Mucosa of stomach (tissue), 1 donor: Measurements from ENCODE around the gene MMP14.
"Not testable (repeated sequence)": the region's sequence is repeated elsewhere in the genome, so short reads cannot be mapped to it uniquely, and the experiment has no call there.

ENCODE experiments used
- H3K27me3 ChIP-seq: one replicate; pipeline ENCODE4 v1.7.0; 2013; ENCODE audit warnings: mild to moderate bottlenecking, low read length; ENCODE audit not compliant: control insufficient read depth, insufficient read depth
- H3K36me3 ChIP-seq: one replicate; pipeline ENCODE4 v1.7.0; 2013; ENCODE audit warnings: low read length; ENCODE audit not compliant: control insufficient read depth, insufficient read depth
- H3K4me1 ChIP-seq: one replicate; pipeline ENCODE4 v1.7.0; 2013; ENCODE audit warnings: mild to moderate bottlenecking, low read length; ENCODE audit not compliant: control insufficient read depth, insufficient read depth
- H3K4me3 ChIP-seq: one replicate; pipeline ENCODE4 v1.7.0; 2013; ENCODE audit warnings: low read length
- H3K9ac ChIP-seq: one replicate; pipeline ENCODE4 v1.7.0; 2013; ENCODE audit warnings: mild to moderate bottlenecking, low read length, moderate library complexity
- H3K9me3 ChIP-seq: one replicate; pipeline ENCODE4 v1.7.0; 2013; ENCODE audit warnings: mild to moderate bottlenecking, low read length, moderate library complexity; ENCODE audit not compliant: control insufficient read depth
- donor health status: Pancreatic carcinoma.

MMP14 gene

GRCh38 chr14:22820731-22821130, 15.7 kb upstream of the MMP14 start:
- Histone ChIP-seq H3K36me3 (no peaks in the 10 kb centered on the region), H3K4me3 (no peak overlapping the region), H3K27me3 (no peaks in the 10 kb centered on the region), H3K9me3 (no peaks in the 10 kb centered on the region), H3K4me1 (peaks cover 62% of the 10 kb centered on the region), H3K9ac (peak overlapping the region; percentile 84)

- Histone ChIP-seq H3K27me3 (no peaks in the 10 kb centered on the region), H3K4me3 (no peak overlapping the region), H3K9ac (peak overlapping the region; percentile 84), H3K4me1 (peaks cover 59% of the 10 kb centered on the region), H3K36me3 (no peaks in the 10 kb centered on the region), H3K9me3 (no peaks in the 10 kb centered on the region)
Observed at GRCh38 chr14:22821193-22822015, 15.0 kb upstream of the MMP14 start.

- Histone ChIP-seq H3K4me3 (no peak overlapping the region), H3K9me3 (no peaks in the 10 kb centered on the region), H3K36me3 (no peaks in the 10 kb centered on the region), H3K9ac (peak overlapping the region; percentile 84), H3K4me1 (peaks cover 59% of the 10 kb centered on the region), H3K27me3 (no peaks in the 10 kb centered on the region)
Observed at GRCh38 chr14:22822016-22822570, 14.3 kb upstream of the MMP14 start.

GRCh38 chr14:22822571-22823098, 13.8 kb upstream of the MMP14 start:
- H3K9me3 ChIP-seq: no peaks in the 10 kb centered on the region
- H3K4me3 ChIP-seq: peak overlapping the region; percentile 21
- H3K4me1 ChIP-seq: peaks cover 57% of the 10 kb centered on the region
- peak overlapping the region; percentile 84 for H3K9ac ChIP-seq
- H3K36me3 ChIP-seq: no peaks in the 10 kb centered on the region
- no peaks in the 10 kb centered on the region for H3K27me3 ChIP-seq

- Histone ChIP-seq H3K9ac (no peak overlapping the region), H3K9me3 (no peaks in the 10 kb centered on the region), H3K36me3 (no peaks in the 10 kb centered on the region), H3K4me1 (peaks cover 40% of the 10 kb centered on the region), H3K4me3 (no peak overlapping the region), H3K27me3 (no peaks in the 10 kb centered on the region)
Observed at GRCh38 chr14:22824711-22825359, 11.6 kb upstream of the MMP14 start.

GRCh38 chr14:22829076-22829660, 7.2 kb upstream of the MMP14 start:
- peak overlapping the region; percentile 96 for H3K9ac ChIP-seq
- H3K4me3 ChIP-seq: peak overlapping the region; percentile 99
- H3K9me3 ChIP-seq, H3K27me3 ChIP-seq, H3K36me3 ChIP-seq: not testable (repeated sequence)
- peaks cover 12% of the 10 kb centered on the region for H3K4me1 ChIP-seq

GRCh38 chr14:22829661-22830442, 6.5 kb upstream of the MMP14 start, which contains the start of gene MRPL52:
MRPL52 (plus strand) TSS chr14:22829887; CDS start chr14:22829913, 26 bp downstream.
- Histone ChIP-seq H3K4me1 (peaks cover 12% of the 10 kb centered on the region), H3K36me3 (no peaks in the 10 kb centered on the region)

GRCh38 chr14:22830443-22831010, 5.9 kb upstream of the MMP14 start:
- Histone ChIP-seq H3K9me3 (no peaks in the 10 kb centered on the region), H3K4me1 (peaks cover 12% of the 10 kb centered on the region), H3K4me3 (peak overlapping the region; percentile 99), H3K9ac (peak overlapping the region; percentile 96), H3K27me3 (no peaks in the 10 kb centered on the region), H3K36me3 (no peaks in the 10 kb centered on the region)

More at GRCh38 chr14:22829661-22830442, 6.5 kb upstream of the MMP14 start, which contains the start of gene MRPL52:
- Histone ChIP-seq H3K4me3 (peak within 1 kb of the TSS; percentile 99), H3K27me3 (no peaks in the 10 kb centered on the region), H3K9me3 (no peaks in the 10 kb centered on the region), H3K9ac (peak within 1 kb of the TSS; percentile 96)

- H3K9me3 ChIP-seq: no peaks in the 10 kb centered on the region
- peaks cover 21% of the 10 kb centered on the region for H3K4me1 ChIP-seq
- H3K36me3 ChIP-seq: no peaks in the 10 kb centered on the region
- H3K4me3 ChIP-seq: no peak overlapping the region
- no peak overlapping the region for H3K9ac ChIP-seq
- no peaks in the 10 kb centered on the region for H3K27me3 ChIP-seq
Observed at GRCh38 chr14:22835505-22835904, 880 bp upstream of the MMP14 start.

GRCh38 chr14:22837114-22837749, 847 bp downstream of the MMP14 start:
- Histone ChIP-seq H3K36me3 (peaks cover 9% of the 10 kb centered on the region), H3K9ac (peak overlapping the region; percentile 97), H3K4me3 (peak overlapping the region; percentile 86), H3K27me3 (no peaks in the 10 kb centered on the region), H3K4me1 (peaks cover 18% of the 10 kb centered on the region), H3K9me3 (no peaks in the 10 kb centered on the region)
